ENCODE measurements around the gene IGFBP2. TPM values are rescaled to one million over a fixed set of nuclear protein-coding genes. Genes with fewer than 3 reads are reported as not detected.

Gene IGFBP2
- total and polyA plus RNA-seq, 2 experiments from 2014 or later: 177 to 364 TPM

DNA sequence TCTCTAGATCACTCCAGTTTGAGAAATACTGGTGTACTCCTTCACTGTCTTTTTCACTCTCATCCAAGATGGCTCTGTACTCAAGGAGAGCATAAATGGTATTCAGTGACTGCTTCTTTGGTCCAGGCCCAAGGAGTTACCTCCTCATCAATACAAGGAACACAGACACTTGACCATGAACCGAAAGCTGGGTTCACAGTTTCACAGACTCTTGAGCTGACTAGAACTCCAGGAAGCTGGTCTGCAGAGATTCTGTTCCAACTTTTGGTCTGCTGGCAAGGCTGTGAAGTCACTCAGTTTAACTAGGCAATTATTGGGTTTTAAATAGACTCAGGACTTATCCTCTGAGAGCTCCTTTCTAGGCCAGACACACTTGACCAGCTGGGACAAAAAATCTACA lies 69.5 kb downstream of the IGFBP2 start:
- Histone ChIP-seq H3K36me3 (ENCODE audit: insufficient read depth) (no peaks in the 10 kb centered on the region), H3K4me3 (no peak overlapping the region), H3K4me1 (ENCODE audit: insufficient read depth) (no peaks in the 10 kb centered on the region), H3K27me3 (ENCODE audit: insufficient read depth) (no peaks in the 10 kb centered on the region), H4K20me1 (replicated peaks; ENCODE audit: insufficient read depth) (no peaks in the 10 kb centered on the region), H2AFZ (no peak overlapping the region), H3F3A (replicated peaks; ENCODE audit: low read depth) (no peaks in the 10 kb centered on the region), H3K27ac (ENCODE audit: low read depth) (no peak overlapping the region), H3K79me2 (replicated peaks; ENCODE audit: insufficient read depth) (no peaks in the 10 kb centered on the region), H3K4me2 (no peak overlapping the region), H3K9me2 (ENCODE audit: insufficient read depth) (peaks cover 6% of the 10 kb centered on the region; the same call in 1 of the 2 replicates)
- no peak overlapping the region for H3K4me3 Mint-ChIP-seq
- no peaks in the 10 kb centered on the region for H3K9me3 Mint-ChIP-seq
- ATAC-seq: no peak
- H3K4me1 Mint-ChIP-seq: no peaks in the 10 kb centered on the region
- H3K36me3 Mint-ChIP-seq (ENCODE audit: low read depth): no peaks in the 10 kb centered on the region
- DNase-seq (ENCODE audit: low spot score): no peak
- TF ChIP-seq ZNF331 (CRISPR knock-in tag; IDR thresholded peaks at IDR 0.05; ENCODE audit: low read depth) (no peak), STAT1 (IDR thresholded peaks at IDR 0.05; ENCODE audit: unreplicated experiment) (no peak), ZNF114 (CRISPR knock-in tag; IDR thresholded peaks at IDR 0.05) (no peak), ZNF462 (CRISPR knock-in tag; IDR thresholded peaks at IDR 0.05) (no peak), EZH2 (IDR thresholded peaks at IDR 0.05; ENCODE audit: low read depth, unreplicated experiment) (no peak), ETS1 (IDR thresholded peaks at IDR 0.05) (no peak), REST (IDR thresholded peaks at IDR 0.05; ENCODE audit: unreplicated experiment) (no peak), NANOG (IDR thresholded peaks at IDR 0.05; ENCODE audit: borderline replicate concordance) (no peak), EZH2phosphoT487 (IDR thresholded peaks at IDR 0.05; ENCODE audit: unreplicated experiment) (no peak)
- TF ChIP-seq, protein P1, sequence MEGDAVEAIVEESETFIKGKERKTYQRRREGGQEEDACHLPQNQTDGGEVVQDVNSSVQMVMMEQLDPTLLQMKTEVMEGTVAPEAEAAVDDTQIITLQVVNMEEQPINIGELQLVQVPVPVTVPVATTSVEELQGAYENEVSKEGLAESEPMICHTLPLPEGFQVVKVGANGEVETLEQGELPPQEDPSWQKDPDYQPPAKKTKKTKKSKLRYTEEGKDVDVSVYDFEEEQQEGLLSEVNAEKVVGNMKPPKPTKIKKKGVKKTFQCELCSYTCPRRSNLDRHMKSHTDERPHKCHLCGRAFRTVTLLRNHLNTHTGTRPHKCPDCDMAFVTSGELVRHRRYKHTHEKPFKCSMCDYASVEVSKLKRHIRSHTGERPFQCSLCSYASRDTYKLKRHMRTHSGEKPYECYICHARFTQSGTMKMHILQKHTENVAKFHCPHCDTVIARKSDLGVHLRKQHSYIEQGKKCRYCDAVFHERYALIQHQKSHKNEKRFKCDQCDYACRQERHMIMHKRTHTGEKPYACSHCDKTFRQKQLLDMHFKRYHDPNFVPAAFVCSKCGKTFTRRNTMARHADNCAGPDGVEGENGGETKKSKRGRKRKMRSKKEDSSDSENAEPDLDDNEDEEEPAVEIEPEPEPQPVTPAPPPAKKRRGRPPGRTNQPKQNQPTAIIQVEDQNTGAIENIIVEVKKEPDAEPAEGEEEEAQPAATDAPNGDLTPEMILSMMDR (conservative IDR thresholded peaks at IDR 0.05; ENCODE audit: low read depth in 2 of 2): no peak
- no peak overlapping the region for H3K27ac Mint-ChIP-seq
- no peaks in the 10 kb centered on the region for H3K27me3 Mint-ChIP-seq (ENCODE audit: insufficient read depth, low read depth, poor library complexity)
